OCI-LY3 (cell line): Measurements from ENCODE around the gene DENND1C.

Experiments used
- CTCF ChIP-seq: fragments of 200-600, 300-600 bp; sonication (generic); IDR thresholded peaks from 2 replicates; pipeline ENCODE4 v1.5.1; 2014; ENCODE audit warnings: antibody characterized with exemption, low read length, low read depth
- EZH2phosphoT487 ChIP-seq: fragments of 200-600 bp; shearing (Covaris generic); IDR thresholded peaks from 2 replicates; pipeline ENCODE4 v1.6.1; 2018; ENCODE audit warnings: antibody characterized with exemption, mixed run types, low read depth

- TF ChIP-seq CTCF = no peak
- TF ChIP-seq EZH2phosphoT487 = no peak
Observed at GRCh38 chr19:6509118-6509971, 27.8 kb upstream of the DENND1C start.
